ENCODE measurements around the gene GULP1.
"Not testable (repeated sequence)": the region's sequence is repeated elsewhere in the genome, so short reads cannot be mapped to it uniquely, and the experiment has no call there.

Gene GULP1

DNA sequence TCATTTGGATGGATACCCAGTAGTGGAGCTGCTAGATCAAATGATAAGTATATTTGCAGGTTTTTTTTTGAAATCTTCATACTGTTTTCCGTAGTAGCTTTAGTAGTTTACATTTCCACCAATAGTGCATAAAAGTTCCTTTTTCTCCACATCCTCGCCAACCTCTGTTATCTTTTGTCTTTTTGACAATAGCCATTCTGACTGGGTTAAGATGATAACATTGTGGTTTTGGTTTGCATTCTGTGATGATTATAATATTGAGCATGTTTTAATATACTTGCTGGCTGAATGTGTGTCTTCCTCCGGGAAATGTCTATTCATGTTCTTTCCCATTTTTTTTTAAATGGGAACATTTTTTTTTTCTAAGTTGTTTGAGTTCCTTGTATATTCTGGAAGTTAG lies 260.0 kb downstream of the GULP1 start:
- no peak for DNase-seq (ENCODE audit: low spot score)

GRCh38 chr2:188557081-188557480 lies 265.4 kb downstream of the GULP1 start:
- DNase-seq (ENCODE audit: low spot score), result no peak

GRCh38 chr2:188559455-188559854 lies 267.8 kb downstream of the GULP1 start:
- DNase-seq (ENCODE audit: low spot score), result not testable (repeated sequence)

DNA sequence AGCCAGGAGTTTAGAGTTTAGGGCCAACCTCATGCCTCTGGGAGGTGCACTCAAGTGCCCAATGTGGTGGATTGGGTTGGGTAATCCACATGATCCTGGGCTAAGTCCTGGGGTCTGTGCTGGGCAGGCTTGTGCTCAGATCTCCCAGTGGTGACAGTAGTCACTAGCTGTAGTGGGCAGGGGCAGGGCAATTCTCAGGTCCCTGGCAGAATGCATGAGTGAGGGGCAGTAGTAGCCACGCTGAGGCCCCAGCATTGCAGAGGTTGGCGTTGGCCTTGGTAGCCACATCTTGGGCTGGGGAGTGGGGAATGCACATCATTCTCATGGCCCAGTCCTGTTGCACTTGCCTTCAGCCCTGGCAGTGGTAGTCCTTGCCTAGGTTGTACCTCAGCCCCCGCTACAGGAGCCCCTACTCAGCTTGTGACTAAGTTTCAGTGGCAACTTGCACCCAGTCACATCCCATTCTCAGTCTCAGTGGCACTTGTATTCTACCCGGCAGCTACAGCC lies 269.9 kb downstream of the GULP1 start:
- no peak for DNase-seq (ENCODE audit: low spot score)

GRCh38 chr2:188569431-188570165 lies 277.9 kb downstream of the GULP1 start:
- DNase-seq (ENCODE audit: low spot score), result no peak

- DNase-seq (ENCODE audit: low spot score), result no peak
Measured at GRCh38 chr2:188570370-188570769, 278.7 kb downstream of the GULP1 start.

- no peak for DNase-seq (ENCODE audit: low spot score)
Measured at GRCh38 chr2:188571543-188572303, 280.0 kb downstream of the GULP1 start.

GRCh38 chr2:188572592-188572991 lies 280.9 kb downstream of the GULP1 start:
- no peak for DNase-seq (ENCODE audit: low spot score)

DNA sequence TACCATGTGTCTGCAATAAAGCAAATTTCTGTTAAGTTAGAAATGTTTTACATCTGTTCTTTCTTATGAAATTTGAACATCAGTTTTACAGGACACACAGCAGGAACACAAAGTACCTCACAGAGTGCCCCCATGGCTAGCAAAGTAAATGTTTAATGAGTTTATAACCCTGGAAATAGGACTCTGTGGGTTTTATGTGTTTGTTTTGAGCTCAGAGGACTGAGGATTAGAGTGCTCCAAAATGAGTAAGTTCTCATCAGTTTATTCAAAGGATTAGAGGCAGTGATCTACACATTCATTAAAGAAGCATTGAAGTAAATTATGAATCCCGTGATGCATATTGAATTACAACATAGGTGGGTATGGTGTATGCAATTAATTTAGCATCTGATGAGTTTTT lies 281.8 kb downstream of the GULP1 start:
- no peak for DNase-seq (ENCODE audit: low spot score)

DNA sequence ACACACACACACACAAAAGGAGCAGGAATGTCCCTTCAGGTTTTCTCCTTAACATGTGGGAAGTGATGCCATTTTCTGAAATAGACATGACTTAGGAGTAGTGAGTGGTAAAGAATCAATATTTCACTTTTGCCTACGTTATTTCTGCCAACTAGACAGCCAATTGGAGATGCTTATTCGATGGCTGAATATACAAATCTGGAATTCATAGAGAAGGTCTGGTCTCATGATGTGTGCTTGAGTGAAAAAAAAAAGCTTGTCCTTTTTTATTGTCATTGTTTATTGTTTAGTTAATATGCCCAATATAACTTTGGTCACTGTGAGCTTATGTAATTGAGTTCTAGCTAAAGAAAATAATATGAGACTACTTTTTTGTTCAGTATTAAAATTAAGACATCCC lies 284.3 kb downstream of the GULP1 start:
- no peak for DNase-seq (ENCODE audit: low spot score)

DNA sequence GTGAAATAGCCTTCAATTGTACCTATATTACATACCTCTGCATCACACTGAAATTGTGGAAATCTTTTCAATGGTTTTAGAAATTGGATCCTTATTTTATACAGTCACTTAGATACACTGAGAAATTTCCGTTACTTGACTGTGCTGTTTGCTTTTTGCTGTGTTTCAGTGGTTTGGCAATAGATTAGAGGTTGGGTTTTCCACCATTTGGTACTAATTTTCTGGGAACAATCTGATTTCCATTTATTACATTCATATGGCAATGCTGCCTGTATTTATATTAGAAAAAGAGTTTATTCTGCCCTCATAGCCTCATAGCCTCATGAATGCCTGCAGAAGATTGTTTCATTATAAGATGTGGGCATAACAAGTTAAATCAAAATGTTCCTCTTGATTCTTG lies 285.0 kb downstream of the GULP1 start:
- no peak for DNase-seq (ENCODE audit: low spot score)

- no peak for DNase-seq (ENCODE audit: low spot score)
Measured at GRCh38 chr2:188577231-188577630, 285.6 kb downstream of the GULP1 start.

GRCh38 chr2:188580738-188581137 lies 289.1 kb downstream of the GULP1 start:
- no peak for DNase-seq (ENCODE audit: low spot score)

GRCh38 chr2:188582211-188582610 lies 290.5 kb downstream of the GULP1 start:
- no peak for DNase-seq (ENCODE audit: low spot score)

GRCh38 chr2:188588235-188588634 lies 296.6 kb downstream of the GULP1 start:
- no peak for DNase-seq (ENCODE audit: low spot score)

- no peak for DNase-seq (ENCODE audit: low spot score)
Measured at GRCh38 chr2:188596054-188596453, 304.4 kb downstream of the GULP1 start.

DNA sequence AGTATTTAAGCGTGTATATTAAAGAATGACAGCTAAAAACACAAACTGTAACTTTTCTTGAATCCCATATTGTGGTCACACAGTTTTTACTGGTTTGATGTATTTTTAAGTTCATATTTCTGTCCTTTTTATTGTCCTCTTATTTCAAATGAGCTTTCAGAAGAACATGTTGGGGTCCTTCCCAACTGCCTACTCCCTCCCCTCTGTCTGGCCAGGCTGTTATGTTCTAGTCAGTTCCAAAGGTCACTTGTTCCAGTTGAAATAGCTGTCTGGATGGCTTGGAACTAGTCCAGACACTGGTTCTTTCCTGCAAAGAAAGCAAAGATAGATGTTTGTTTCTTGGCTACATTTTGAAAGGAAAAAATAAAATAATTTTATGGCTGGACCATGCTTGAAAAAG lies 306.9 kb downstream of the GULP1 start:
- DNase-seq (ENCODE audit: low spot score), result peak; percentile 7

DNA sequence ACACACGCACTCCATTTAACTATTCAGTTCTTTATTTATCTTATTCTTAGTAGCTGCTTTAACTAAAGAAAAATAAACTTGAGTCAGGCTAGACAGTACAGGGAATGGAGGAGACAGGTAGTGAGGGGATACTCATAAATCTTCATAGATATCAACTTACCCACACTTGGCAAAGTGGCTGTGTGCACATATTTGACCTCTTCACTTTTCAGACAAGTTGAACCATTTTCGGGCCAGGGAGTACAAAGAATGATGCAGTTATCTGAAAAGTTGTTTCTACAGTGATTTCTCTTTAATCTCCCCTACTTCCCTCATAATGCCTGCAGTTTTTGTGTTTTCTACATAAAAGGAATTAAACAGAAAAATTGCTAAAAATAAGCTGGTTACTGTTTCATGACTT lies 307.5 kb downstream of the GULP1 start:
- DNase-seq (ENCODE audit: low spot score), result no peak

GRCh38 chr2:188600536-188601210 lies 309.0 kb downstream of the GULP1 start:
- no peak for DNase-seq (ENCODE audit: low spot score)

GRCh38 chr2:188601391-188601790 lies 309.7 kb downstream of the GULP1 start:
- DNase-seq (ENCODE audit: low spot score), result no peak

DNA sequence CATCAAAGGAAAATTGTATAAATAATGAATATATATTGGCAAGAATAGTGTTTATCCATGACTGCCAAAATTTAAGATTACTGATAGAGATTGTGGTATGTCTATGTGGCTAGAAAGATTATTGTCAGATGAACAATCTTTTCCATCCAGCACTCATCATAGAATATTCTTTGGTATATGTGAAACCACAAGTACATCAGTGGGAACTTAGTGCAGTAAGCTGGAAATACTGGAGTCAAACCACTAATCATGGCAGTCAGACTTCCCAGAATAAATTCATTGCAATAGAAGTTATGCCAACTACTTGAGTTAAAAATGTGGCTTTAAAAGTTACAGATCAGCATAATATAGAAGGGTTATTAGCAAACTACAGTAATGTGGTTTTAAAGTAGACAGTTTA lies 310.3 kb downstream of the GULP1 start:
- no peak for DNase-seq (ENCODE audit: low spot score)

- DNase-seq (ENCODE audit: low spot score), result no peak
Measured at GRCh38 chr2:188604579-188604978, 312.9 kb downstream of the GULP1 start.

All from globus pallidus (tissue), 1 donor.